Measurements from ENCODE around the gene MGAM2. TPM values are rescaled to one million over a fixed set of nuclear protein-coding genes. Genes with fewer than 3 reads are reported as not detected.

MGAM2 gene
- total RNA-seq, 4 donors from 2014 or later = 0.16 to 0.51 (median 0.38) TPM; not detected in 1

- TF ChIP-seq CTCF (IDR thresholded peaks at IDR 0.05; ENCODE audit: low read depth) = no peak
These were observed 29.0 kb downstream of the MGAM2 start for GRCh38 chr7:142140401-142140959.

- TF ChIP-seq CTCF (IDR thresholded peaks at IDR 0.05; ENCODE audit: low read depth) = no peak
These were observed 31.2 kb downstream of the MGAM2 start for GRCh38 chr7:142142702-142143101.

GRCh38 chr7:142146124-142146523, 34.6 kb downstream of the MGAM2 start:
- TF ChIP-seq CTCF (IDR thresholded peaks at IDR 0.05; ENCODE audit: low read depth) = no peak

- no peak for TF ChIP-seq CTCF (IDR thresholded peaks at IDR 0.05; ENCODE audit: low read depth)
These were observed 38.8 kb downstream of the MGAM2 start for GRCh38 chr7:142150356-142150755.

- no peak for TF ChIP-seq CTCF (IDR thresholded peaks at IDR 0.05; ENCODE audit: low read depth)
These were observed 39.4 kb downstream of the MGAM2 start for GRCh38 chr7:142150869-142151268.

GRCh38 chr7:142152076-142152475, 40.6 kb downstream of the MGAM2 start:
- TF ChIP-seq CTCF (IDR thresholded peaks at IDR 0.05; ENCODE audit: low read depth) = no peak

- no peak for TF ChIP-seq CTCF (IDR thresholded peaks at IDR 0.05; ENCODE audit: low read depth)
These were observed 41.9 kb downstream of the MGAM2 start for GRCh38 chr7:142153400-142153799.

All from subcutaneous adipose tissue (tissue), 4 donors.